NCI-H146 treated with DMSO at 0.1 percent for 48 hours (cell line): ENCODE results near the gene CNPY3.

ENCODE experiments used
- DNase-seq: peaks from one replicate; lab custom pipeline; 2025; ENCODE audit not compliant: unreplicated experiment; lab: John Stamatoyannopoulos, UW

Gene CNPY3

DNA sequence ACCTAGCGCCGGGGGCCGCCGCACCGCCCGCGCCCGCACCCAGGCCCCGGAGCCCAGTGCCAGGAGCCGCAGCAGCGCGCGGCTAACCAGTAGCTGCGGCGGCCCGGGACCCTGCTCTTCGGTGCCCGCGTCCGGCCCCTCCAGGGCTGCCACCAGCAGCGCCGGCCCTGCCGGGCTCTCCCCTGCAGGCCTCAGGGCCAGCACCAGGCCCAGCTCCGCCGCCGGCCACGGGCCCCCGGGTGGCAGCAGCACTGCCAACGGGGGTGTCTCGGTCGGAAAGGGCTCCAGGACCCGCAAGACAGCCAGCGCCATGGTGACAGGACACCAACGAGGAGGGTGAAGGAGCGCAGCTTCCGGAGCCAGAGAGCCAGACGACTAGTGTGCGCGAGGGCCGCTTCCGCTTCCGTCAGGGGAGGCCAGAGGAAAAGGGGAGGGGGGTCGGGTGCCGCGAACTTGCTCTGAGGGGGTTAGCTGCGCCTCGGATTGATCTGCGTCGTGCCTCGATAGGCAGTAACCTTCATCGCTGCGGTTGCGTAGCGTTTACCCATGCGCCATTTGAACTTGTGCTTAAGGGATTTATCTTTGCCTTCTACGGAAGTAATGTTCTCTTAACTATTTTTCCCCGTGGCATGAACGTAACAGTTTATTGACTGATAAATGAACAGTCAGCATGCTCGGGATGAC, 49.7 kb downstream of the CNPY3 start, which contains the start of gene PEX6:
Gene PEX6 (minus strand): TSS at position 343 of the 684 bp plus-strand sequence. CDS start 31 bp downstream, at position 312.
- peak; percentile 94 for DNase-seq

DNA sequence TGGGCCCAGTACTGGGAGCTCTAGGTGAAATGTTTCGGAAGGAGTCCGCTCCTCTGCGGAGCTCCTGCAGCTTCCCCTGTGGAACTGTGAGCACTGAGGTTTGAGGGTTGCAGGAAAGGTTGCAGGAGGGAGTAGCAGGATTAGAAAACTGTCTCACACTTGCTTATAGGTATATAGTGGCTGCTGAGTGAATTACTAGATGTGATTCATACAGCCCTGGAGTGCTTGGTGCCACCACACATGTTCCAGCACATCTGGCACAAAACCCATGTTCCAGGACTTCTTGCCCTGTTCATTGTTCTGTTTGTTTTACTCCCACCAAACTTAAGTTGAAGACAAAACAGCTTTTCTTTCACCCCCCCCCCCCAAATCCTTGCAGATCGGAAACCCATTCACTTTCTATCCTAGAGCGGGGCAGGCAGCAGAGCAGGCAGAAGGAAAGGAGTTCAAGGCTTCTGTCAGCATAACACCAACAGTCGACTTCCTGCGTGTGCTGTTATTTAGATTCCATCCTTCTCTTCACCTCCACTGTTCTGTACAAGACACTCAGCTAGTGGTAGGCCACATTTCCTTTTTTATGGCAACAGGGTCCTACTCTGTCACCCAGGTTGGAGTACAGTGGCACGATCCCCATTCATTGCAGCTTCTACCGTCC, 50.4 kb downstream of the CNPY3 start:
- no peak for DNase-seq

DNA sequence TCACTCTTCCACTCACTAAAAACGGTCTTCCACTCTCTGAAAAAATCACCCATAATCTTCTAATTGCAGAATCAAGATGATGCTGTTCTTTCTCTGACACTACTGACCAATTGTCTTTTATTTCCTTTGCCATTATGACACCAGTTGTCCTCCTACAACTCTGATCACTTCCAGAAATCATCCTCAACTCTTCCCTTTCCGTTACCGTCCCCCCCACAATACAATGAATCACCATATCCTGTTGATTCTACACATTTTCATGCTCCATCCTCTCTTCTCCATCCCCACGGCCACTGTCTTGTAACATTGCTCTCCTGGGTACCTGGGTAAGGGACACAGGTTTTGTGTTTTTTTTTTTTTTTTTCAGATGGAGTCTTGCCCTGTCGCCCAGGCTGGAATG, 52.6 kb downstream of the CNPY3 start:
- DNase-seq, result no peak

DNA sequence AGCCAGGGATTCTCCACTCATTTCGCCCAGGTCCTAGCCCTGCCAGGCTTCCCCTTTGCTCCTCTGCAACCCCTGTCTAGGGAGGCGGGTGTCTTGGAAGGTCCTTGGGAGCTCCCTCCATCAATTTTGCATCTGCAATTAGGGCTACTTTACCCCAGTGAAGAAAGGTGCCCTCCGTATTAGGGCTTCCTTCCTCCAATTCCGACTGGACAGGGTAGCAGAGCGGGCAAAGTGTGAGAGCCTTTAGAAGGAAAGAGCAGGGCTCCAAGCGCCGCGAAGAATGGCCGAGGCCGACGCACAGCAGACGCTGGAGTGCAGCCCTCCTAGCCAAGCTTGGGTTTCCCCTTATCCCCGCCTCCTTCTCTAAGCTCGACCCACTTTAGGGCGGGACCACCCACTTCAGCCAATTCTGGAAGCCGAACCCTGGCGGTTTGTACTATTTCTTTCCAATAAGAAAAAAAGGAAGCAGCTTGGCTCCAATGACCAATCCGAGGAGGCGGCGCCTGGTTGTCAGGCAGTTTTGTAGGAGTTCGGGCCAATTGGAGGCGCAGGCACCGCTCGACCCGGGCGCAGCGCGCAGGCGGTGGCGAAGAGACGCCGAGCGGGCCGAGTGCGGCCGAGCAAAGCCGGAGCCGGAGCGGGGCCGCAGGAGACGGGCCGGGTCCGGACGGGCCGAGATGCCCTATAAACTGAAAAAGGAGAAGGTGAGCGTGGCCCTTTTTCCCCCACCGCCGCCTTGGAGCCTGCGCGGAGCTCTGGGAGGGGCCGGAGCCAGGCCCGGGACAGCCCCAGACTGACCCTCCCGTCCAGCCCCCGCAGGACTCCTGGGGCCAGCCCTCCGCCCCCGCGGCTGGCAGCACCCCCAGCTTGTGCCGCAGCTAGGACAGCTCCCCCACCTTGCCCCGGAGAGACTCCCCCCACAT, 55.0 kb downstream of the CNPY3 start, which contains the start of gene PPP2R5D:
Gene PPP2R5D (plus strand): TSS at position 570 of the 923 bp plus-strand sequence. CDS start 108 bp downstream, at position 678.
- DNase-seq, result peak; percentile 100

DNA sequence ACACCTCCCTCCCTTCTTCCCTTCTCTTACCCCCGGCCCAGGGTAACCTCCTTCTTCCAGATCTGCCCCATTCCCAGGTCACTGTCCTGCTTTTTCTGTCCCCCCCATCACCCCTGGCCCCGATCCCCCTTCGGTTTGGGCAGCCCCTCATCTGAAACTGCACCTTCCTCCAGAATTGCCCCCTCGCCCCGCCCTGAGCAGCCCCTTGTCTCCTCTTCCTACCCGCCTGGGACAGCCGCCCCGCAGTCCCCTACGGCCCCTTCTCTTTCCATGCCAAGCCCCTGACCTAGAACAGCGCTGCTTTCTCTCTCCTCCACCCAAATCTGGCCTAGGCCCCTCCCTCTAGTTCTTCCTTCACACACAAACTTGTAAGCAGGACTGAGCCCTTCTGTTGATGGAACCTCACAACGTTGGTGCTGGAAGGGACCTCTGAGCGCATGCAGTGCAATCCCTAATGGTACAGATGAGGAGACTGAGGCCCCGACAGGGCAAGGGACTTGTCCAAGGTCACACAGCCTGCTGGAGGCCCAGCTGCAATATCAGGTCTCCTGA, 55.7 kb downstream of the CNPY3 start:
- DNase-seq, result peak; percentile 23

DNA sequence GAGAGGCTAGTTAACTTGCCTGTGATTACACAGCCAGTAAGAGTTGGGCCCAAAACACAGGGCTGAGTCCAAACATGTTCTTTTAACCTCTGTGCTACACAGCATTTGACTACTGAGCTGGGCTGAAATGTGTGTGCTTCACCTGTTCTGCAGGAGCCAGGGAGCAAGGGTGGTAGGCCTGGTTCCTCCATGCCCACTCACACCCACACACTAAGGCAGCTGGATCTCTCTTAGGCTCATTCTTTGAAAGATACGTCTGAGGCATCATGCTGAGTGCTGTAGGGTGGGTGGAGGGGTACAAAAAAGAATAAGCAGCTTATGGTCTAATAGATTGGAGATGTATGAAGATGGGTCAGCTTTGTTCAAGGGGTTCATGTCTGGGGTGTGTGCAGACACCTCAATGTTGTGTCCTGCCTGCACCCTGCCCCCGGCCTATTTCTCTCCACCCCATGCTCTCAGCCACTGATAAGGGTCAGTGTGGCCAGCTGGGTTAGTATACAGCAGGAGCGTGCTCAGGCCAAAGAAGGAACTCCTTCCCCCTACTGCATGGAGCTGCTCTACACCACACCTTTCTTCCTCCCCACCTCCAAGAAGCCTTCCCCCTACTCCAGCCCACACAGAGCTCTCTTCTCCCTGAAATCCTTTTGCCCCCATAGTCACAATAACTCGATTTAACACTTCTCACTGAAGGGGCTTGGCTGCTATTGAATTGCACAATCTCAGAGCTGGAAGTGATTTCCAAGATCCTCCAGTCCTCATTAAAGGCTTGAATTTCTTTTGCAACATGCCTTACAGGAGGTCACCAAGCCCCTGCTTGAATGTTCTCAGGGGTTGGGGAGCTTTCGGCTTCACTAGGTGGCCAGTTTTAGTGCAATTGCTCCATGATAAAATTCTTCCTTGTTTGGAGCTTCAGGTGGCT, 58.5 kb downstream of the CNPY3 start:
- no peak for DNase-seq

DNA sequence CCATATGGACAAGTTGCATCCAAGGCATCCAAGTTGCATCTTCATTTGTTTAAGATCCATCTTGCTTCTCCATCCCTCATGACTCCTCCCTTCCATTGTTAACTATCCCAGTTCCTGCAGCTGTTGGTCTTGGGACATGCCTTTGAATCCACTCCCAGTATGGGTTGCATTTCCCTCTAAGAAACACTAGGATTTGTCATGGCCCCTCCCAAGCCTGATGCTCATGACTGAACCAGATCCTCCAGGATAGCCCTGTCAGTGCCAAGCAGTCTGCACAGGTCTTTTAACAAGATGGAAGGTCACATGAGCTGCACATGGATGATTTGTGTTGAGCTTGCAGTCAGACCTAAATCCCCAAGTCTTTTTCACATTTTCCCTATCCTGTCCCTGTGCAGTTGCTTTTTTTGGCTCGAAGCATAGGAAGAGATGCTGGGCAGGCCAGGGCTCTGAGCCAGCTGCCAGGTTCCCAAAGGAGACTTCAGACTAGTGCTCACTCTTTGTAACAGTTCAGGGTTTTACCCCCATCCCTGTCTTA, 59.3 kb downstream of the CNPY3 start:
- DNase-seq, result no peak
